CD1c-positive myeloid dendritic cell (primary cell): ENCODE data around the gene REEP3.
A peak's percentile ranks its signal among the peaks of the same experiment; 100 is the strongest.
"Not testable (repeated sequence)": the region's sequence is repeated elsewhere in the genome, so short reads cannot be mapped to it uniquely, and the experiment has no call there.

ENCODE experiments used
- DNase-seq: peaks from one replicate; pipeline ENCODE4 v3.0.0-alpha.2; 2016; ENCODE audit errors: extremely low spot score

REEP3 gene

DNA sequence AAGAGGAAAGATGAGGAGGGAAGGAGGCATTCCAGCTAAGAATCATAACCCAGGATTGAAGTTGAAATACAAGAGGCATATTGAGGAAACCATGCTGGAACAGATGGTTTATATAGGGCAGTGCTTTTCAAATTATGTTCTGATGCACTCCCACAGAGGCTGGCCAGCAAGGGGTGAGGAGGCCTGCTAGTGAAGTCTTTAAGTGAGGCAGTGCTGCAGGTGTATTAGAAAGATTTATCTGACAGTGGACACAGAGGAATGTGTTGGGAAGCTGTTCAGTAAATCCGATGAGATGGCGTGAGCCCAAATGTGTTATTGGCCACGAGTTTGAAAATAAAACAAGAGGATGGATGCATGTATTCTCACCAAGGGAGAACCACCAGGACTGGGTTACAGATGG, 28.6 kb downstream of the REEP3 start:
- no peak for DNase-seq

DNA sequence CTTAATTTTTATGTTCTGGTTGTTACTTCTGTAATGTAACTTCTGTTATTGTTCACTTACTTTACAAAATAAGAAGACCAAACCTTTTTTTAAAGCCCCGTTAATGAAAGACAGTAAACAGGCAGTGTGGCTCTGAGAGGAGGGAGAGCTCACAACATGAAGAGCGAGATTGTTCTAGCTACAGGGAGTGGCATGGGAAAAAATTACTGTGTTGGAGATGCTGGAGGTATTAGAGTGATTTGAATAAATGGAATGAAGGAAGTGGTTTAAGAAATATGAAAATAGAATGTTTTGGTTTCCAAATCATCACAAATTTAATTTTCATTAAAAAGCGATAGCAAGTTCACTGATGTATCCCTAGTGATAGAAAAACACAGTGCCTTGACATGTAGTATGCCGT, 31.8 kb downstream of the REEP3 start:
- no peak for DNase-seq

DNA sequence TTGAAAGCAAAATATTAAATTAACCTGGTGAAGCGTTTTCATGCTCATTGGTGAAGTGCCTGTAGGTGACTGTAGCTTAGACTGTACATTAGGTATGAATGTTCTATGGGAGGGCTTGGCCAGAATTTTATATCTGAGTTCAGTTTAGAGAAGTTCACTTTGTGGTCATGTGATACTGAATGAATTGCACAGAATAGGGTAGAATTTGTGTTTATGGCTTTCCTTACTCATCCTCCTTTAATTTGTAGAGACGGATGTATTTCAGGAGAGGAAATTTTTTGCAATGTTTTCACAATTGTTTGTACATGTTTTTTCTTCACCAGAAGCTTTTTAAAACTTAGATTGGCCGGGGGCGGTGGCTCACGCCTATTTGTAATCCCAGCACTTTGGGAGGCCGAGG, 32.3 kb downstream of the REEP3 start:
- no peak for DNase-seq

DNA sequence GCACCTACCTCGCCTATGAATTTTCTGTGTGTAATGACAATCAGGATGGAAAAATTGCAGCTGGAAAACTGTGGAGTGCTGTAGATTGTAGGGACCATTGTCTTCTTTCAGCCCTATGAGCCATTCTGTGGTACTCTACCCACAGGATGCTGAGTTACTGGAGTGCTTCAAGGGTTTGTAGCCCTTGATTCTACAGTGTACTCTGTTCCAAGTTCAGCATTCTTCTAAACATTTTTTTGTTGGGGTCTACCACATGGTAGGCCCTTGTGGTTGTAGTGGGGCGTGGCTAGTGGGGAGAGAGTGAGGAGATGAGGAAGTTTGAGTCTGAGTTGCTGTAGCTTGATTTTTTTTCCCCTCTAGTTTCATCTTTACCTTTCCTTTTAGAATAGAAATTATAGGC, 33.5 kb downstream of the REEP3 start:
- DNase-seq = peak; percentile 41

DNA sequence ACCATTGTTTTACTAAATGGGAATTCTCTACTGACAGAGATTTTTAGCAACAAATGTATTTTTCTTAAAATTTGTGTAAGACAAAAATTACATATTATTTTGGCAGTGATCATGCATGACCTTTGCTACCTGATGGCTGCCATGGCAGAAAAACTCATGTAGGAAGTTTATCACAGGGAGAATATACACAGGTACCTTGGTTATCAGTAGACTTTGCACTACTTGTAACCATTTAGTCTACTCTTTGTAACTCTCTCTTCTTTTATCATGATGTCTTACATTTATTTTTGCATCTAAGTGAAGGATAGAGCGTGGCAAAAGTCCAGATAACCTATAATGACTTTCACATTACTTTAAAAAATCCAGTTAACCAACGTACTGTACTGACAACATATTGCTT, 34.1 kb downstream of the REEP3 start:
- no peak for DNase-seq

DNA sequence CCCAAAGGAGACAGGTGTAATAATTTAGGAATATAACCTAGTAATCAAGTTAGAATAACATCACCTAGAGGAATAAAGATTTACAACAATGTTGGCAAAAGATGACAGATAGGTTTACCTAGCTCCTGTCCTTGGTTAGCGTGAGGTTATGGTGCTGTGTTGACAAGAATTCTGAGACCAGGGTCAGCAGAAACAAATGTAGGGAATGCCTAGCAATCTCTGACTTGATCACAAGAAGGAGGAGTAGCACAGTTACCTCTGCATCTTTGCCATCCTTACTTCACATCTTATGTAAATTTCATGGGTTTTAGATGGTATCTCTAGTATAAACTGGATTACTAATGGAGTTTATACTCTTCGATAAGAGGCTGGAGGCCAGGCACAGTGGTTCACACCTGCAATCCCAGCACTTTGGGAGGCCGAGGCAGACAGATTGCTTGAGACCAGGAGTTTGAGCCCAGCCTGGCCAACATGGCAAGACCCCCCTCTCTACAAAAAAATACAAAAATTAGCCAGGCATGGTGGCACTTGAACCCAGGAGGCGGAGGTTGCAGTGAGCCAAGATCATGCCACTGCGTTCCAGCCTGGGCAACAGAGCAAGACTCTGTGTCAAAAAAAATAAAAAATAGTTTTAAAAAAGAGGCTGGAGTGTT, 37.1 kb downstream of the REEP3 start:
- no peak for DNase-seq

DNA sequence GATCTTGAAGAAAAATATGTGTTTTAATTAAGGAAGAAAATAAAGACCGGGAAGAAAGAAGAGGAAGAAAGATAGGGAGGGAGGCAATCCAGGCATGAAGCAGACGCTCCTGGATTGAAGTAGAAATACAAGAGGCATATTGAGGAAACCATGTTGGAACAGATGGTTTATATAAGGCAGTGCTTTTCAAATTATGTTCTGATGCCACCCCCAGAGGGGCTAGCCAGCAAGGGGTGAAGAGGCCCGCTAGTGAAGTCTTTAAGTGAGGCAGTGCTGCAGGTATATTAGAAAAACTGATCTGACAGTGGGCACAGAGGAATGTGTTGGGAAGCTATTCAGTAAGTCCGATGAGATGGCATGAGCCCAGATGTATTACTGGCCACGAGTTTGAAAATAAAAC, 40.1 kb downstream of the REEP3 start:
- DNase-seq = no peak

DNA sequence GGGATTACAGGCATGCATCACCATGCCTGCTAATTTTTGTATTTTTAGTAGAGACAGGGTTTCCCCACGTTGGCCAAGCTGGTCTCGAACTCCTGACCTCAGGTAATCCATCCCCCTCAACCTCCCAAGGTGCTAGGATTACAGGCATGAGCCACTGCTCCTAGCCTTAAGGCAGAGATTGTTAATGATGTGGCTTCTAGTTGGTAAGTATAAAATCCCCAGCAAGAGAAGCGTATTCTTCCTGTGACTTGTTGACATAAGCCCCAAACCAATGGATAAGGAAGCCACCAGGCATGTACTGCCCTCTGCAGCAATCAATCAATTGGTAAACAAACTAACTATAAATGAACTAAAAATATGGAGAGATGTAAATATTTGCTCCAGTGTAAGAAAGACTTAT, 41.2 kb downstream of the REEP3 start:
- DNase-seq = no peak

DNA sequence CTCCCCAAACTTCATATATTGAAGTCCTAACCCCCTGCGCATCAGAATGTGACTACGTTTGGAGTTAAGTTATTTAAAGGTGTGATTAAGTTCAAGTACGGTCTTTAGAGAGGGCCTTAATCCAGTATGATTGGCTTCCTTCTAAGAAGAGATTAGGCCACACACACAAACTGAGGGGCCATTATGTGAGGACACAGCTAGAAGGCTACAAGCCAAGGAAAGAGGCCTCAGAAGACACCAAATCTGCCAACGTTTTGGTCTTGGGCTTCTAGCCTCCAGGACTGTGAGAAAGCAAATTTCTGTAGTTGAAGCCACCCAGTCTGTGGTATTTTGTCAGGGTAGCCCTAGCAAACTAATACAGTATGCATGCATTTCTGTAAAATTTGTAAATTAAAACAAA, 41.7 kb downstream of the REEP3 start:
- DNase-seq = no peak

DNA sequence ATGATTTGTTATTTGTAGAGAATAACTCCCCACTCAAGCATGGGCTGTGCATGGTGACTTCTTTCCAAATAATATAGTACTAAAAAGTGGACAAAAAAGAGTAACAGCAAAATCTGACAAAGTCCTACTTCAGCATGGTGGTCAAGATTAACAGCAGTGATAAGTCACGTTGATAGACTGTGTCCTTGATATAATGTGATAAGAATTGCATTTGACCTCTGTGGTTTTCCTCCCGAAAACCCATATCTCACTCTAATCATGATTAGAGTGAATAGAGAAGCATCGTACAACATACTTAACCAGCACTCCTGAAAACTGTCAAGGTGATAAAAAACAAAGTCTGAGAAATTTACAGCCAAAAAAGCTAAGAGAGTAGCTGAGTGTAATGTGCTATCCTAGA, 42.4 kb downstream of the REEP3 start:
- no peak for DNase-seq

DNA sequence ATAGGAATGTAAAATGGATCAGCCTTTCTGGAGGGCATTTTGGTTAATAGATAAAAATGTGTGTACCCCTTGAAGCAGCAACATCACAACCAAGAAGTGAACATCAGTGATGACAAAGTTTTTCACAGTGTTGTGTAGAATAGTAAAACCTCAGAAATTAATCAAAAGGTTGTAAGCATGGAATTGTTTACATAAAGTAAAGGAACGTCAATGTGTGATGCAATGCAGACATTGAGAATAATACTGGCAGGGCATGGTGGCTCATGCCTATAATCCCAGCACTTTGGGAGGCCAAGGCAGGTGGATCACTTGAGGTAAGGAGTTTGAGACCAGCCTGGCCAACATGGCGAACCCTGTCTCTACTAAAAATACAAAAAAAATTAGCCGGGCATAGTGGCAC, 43.5 kb downstream of the REEP3 start:
- DNase-seq = not testable (repeated sequence)

DNA sequence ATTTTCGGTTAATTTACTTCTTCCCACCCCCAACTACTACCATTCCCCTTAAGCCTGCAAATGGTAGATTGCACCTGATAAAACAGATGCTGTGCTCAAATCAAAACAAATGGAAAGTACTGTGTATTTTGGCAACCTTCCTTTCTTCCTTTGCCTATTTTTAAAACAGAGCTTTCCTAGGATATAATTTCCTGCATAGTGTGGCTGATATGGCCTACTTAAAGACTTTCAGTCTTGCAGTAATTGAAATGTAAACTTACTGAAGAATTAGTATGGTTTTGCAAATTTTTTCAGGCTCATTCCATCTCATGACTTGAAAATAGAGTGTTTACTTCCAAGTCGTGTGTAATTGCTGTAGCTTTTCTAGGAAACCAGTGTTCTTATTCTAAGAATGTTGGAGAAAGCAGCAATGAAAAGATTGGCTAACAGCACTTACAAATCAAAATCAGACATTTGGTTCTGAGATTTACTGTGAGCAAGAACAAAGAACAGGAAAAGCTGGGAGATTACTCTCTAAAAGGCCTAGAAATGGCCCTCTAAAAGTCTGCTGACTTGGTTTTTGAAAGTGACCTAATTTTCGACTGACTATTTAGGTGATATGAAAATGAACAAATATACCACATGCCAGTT, 52.0 kb downstream of the REEP3 start:
- DNase-seq = no peak

DNA sequence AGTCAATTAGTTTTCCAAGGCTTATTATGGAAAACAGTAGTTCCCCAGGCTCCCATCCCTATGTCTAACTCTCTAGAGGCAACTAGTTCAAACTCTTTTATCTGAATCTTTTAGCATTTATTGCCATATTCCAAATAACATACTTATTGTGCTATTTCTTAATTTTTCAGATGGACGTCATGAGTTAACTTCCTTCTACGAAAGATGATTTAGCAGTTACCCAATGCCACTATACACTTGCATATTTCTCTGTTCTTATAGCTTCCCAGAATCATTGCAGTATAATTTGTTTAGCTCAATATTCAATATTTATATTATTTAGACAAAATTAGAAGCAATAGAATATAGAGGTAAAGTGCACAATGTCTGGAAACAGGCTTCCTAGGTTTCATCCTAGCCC, 52.8 kb downstream of the REEP3 start:
- DNase-seq = peak; percentile 13

DNA sequence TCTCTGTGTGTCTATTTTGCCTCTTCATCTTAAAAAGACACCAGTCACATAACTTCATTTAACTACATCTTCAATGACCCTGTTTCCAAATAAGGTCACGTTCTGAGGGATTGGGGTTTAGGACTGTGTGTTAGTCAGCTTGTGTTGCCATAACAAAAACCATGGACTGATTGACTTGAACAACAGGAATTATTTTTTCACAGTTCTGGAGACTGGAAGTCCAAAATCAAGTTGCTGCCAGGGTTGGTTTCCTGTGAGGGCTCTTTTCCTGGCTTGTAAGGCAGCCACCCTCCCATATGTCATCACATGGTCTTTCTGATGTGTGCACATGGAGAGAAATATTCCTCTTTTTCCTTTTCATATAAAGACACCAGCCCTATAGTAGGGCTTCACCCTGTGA, 55.3 kb downstream of the REEP3 start:
- no peak for DNase-seq

DNA sequence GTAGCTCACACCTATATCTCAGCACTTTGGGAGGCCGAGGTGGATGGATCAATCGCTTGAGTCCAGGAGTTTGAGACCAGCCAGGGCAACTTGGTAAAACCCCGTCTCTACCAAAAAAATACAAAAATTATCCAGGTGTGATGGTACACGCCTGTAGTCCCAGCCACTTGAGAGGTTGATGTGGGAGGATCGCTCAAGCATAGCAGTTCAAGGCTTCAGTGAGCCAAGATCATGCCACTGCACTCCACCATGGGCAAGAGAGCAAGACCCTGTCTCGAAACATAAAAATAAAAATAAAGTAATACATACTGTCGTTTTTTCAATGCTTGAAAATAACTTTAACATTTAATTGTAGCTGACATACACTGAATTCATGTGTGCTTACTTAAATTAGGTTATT, 57.3 kb downstream of the REEP3 start:
- DNase-seq = no peak

DNA sequence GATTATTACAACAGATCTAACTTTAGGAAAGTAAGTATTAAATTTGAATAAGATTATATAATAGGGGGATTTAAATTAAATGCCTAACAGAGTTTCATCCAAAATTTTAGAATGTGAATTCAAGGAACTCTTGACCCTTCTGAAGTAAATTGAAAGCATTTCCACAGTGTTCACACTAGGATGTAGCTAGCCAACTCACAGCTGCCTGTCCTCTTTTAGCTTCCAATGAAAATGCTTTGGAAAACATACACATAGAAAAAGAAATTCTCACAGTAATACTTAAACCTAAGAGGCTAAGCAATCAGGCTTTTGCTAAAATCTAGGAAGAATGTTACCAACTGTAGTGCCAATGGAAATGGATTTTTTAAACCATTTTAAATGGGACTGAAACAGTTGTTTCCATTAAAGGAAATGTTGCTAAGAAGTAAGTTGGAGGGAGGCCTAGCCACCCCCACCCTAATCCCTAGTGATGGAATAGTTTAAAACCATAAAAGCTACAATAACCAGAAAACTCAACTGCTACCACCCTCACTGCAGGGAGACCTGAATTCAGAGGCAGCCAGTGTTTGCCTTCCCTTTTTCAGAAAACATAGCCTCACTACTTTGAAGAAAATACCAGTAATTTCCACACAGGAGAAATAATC, 58.3 kb downstream of the REEP3 start:
- no peak for DNase-seq

DNA sequence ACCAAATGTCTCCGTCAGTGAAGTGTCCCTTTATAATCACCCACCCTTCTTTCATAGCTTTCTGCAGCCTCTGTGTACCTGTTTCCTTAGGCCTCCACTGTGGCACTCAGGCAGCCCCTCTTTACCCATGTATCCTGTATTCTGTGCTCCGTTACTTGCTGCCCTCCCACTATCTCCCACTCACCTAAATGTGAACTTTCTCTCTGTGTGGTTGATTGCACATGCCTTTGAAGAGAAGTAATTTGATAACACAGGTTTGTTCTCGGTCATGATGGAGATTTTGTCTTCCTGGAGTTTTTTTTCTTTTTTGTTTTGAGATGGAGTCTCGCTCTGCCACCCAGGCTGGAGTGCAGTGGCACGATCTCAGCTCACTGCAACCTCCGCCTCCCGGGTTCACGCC, 61.5 kb downstream of the REEP3 start:
- DNase-seq = no peak

DNA sequence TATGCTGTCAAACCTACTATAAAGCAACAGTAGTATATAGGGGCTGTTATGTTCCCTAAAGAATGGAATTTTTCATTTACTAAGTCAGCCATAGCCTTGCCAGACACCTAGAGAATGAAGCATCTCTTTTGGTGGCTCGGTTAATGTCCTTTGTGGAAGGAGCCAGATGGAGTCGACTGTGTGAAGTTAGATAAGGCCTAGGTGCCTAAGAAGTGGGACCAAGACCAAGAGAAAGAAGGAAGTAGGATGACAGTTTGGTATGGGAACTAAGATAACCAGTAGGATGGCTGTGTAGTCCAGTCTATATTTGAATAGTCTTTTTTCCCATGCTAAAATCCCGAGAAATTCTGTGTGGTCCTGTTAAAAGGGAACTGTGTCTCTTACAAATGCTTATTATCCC, 62.2 kb downstream of the REEP3 start:
- no peak for DNase-seq

DNA sequence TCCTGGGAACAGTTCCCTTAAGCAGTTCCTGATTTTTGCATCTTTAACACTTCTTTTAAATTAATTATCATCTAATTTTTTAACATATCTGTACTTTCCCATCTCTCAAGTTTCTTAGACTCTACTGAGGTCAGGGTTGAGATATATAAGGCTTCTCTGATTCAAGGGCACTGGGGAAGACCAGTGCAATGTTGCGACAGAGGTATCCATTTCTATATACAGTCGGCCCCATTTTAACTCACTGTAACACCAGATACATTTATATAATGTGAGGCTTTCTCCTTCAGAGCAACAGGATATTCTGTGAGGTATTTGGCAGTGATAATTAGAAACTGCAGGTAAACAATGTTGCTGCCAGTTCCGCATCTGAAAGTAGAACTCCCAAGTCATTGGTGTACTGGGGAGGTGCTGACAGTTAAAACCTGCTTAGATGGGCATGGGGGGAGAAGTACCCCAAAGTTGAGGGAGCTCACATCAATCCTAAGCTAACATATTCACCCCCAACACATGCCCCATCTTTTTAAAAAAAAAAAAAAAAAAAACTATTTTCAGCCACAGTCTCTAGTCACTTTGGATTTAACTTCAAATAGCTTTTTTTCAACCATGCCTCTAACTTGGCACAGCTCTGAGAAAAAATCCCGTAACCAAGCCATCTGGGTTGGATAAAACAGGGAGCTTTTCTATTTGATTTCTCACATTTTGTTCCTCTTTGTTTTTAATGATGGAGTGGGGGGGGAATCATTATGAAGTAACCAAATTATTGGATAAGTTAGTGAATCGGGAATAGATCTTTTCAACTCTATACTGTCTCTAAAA, 62.9 kb downstream of the REEP3 start:
- DNase-seq = no peak

DNA sequence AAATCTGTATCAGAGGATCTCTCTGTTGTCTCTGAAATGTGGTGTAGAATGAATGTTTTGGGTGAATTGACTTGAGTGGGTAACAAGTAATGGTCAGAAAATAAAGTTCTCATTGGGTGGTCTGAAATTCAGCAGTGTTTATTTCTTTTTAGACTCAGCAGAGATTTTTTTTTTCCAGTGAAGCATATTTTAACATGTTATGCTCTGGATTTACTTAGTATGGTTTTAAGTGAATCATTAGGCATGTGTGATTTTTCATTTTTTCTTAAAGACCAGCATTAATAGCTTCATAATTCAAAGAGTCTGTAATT, 63.5 kb downstream of the REEP3 start:
- DNase-seq = no peak

DNA sequence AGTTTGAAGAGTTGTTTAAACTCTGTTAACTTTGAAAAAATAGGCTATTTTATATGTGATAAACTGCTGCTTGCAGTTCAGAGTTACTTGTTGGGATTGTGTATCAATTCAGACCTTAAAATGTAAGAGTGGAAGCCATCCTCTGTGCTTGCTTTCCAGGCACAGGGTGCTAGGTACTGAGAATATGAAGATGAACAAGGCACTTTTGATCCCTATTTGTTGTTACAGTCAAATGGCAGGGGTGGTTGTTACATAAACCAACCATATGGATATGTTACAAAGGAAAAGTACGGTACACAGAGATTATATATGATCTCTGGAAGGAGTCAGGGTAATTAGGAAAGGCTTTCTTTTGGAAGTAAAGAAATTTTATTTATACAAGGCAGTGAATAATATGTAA, 63.8 kb downstream of the REEP3 start:
- no peak for DNase-seq

DNA sequence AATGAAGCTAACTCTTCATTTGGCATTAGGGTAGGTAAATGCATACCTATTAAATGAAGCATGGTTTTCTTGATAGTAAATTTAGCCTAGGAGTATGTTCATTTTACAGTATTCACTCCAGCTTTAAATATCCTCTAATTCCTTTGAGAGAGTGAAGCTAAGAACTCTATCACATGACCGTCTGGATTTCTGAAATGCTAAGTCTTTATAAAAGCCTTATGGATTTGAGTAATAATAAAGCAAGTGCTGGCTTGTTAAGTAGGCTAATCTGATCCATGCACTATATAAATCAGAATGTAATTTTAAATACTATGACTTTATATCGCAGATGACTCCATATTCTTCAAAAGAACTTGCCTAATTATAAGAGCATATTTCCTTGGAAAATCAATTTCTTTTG, 64.8 kb downstream of the REEP3 start:
- no peak for DNase-seq

DNA sequence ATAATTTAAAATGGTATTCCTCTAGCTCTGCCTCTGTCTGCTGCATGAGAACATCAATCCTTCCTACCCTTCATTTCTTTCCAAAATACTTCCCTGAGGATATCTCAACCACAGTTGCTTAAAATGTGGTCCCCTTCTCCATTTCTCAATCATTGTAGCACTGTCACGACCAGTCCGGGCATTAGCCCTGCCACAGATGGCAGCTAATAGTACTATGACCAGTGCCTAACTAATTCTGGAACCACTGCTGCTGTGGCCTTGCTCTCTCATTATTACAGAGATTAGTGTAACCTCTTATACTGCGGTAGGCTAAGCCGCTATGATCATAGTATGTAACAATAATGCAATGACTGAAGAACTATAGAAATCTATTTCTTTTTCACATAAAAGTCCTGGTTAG, 66.0 kb downstream of the REEP3 start:
- DNase-seq = no peak
